Fibroblast of the aortic adventitia (primary cell): ENCODE measurements around the gene RPP25L. TPM values are rescaled to one million over a fixed set of nuclear protein-coding genes. Genes with fewer than 3 reads are reported as not detected.
A peak's percentile ranks its signal among the peaks of the same experiment; 100 is the strongest.

Source experiments
- DNase-seq: peaks from one replicate; pipeline ENCODE4 v3.0.0-alpha.2; 2010; ENCODE audit warnings: low read depth
- H3K4me3 ChIP-seq: 2 replicates; pipeline ENCODE4 v1.5.1; 2011; ENCODE audit warnings: low read depth, mild to moderate bottlenecking, control low read depth, low read length, moderate library complexity
- total RNA-seq: library from RNA; depleted of rRNA; stranded (reverse); fragments of >200 nt; gene quantifications from 2 replicates; pipeline ENCODE4 v1.2.3, GENCODE V29; 2012; ENCODE audit warnings: low replicate concordance
- TF ChIP-seq, protein P1 (sequence below): IDR thresholded peaks from 2 replicates; pipeline ENCODE4 v1.5.1; 2011; ENCODE audit warnings: mild to moderate bottlenecking, low read length, control low read depth, inconsistent platforms; ENCODE audit not compliant: insufficient read depth

The RPP25L gene
- 9.2 and 9.6 TPM in 2 replicates for total RNA-seq

DNA sequence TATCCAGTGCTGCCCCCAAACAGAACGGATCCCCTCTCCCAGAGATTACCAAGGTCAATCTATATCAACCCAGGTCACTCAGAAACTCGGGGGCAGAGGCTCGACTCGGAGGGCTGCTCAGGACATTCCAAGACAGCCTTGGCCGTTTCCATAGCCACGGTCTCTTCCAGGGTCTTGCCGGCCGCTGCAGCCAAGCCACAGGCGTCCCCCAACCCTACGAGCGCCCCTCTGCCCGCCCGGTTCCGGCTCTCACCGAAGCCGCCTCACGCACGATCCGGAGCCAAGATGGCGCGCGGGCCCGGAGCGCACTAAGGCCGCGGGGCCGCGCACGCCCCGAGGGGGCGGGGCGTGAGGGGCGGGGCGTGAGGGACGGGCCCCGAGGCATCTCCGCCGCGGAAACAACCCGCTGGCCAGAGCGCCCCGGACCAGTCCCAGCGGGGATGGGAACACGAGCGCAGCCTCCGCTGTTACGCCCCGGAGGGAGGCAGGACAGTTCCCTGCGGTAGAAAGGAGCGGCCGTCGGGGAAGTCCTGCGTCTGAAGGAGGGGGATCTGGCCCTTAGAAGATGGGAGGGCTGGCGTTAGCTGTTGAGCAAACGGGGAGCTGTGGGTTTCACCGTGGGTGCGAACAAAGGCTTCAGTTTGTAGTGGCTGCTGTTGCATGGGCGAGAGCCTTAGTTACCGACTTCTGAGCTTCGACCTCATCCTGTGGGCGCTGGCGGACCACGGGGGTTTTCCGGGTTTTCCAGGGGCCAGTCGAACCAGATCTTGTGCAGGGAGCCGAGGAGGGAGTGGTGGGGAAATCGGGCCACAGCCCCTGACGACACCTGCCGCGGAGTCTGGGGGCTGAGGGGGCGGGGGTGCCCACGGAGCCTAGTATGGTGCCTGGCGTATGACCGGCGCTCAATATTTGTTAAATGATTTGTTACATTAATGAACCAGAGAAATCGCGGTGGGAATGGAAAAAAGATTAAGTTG is at the start of gene RPP25L:
Gene RPP25L (minus strand): TSS at position 287 of the 977 bp plus-strand sequence. CDS start 801 bp downstream, outside the sequence.
- TF ChIP-seq, protein P1, sequence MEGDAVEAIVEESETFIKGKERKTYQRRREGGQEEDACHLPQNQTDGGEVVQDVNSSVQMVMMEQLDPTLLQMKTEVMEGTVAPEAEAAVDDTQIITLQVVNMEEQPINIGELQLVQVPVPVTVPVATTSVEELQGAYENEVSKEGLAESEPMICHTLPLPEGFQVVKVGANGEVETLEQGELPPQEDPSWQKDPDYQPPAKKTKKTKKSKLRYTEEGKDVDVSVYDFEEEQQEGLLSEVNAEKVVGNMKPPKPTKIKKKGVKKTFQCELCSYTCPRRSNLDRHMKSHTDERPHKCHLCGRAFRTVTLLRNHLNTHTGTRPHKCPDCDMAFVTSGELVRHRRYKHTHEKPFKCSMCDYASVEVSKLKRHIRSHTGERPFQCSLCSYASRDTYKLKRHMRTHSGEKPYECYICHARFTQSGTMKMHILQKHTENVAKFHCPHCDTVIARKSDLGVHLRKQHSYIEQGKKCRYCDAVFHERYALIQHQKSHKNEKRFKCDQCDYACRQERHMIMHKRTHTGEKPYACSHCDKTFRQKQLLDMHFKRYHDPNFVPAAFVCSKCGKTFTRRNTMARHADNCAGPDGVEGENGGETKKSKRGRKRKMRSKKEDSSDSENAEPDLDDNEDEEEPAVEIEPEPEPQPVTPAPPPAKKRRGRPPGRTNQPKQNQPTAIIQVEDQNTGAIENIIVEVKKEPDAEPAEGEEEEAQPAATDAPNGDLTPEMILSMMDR: no peak
- DNase-seq: peak; percentile 72
- H3K4me3 ChIP-seq: peak within 1 kb of the TSS; percentile 87

- DNase-seq: no peak
- TF ChIP-seq, protein P1: no peak
- no peak overlapping the region for H3K4me3 ChIP-seq
Observed at GRCh38 chr9:34659592-34660253, 47.8 kb upstream of the RPP25L start.

- TF ChIP-seq, protein P1: no peak
- DNase-seq: no peak
- H3K4me3 ChIP-seq: no peak overlapping the region
Observed at GRCh38 chr9:34658461-34658860, 46.6 kb upstream of the RPP25L start.

GRCh38 chr9:34656992-34657391 is 45.1 kb upstream of the RPP25L start:
- TF ChIP-seq, protein P1: no peak
- DNase-seq: no peak
- H3K4me3 ChIP-seq: no peak overlapping the region

DNA sequence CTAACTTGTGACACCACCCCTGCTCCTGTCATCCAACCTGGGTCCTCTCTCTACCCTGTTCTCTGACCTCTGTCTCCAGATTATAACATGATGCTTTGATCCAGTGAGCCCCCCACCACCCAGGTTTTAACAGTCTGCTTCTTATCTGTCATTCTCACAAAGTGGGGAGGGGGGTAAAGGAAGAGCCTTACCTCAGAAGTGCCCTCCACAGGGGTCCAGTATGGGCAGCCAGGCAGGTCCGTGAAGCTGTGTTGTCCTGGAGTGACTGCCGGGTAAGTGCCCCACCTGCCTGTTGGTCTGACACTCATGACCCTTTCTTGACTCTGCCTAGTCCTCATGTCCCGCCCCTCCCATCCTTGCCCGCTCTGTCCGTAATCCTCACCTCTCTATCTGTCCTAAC is 43.5 kb upstream of the RPP25L start:
- no peak for DNase-seq
- TF ChIP-seq, protein P1: no peak
- H3K4me3 ChIP-seq: no peak overlapping the region

DNA sequence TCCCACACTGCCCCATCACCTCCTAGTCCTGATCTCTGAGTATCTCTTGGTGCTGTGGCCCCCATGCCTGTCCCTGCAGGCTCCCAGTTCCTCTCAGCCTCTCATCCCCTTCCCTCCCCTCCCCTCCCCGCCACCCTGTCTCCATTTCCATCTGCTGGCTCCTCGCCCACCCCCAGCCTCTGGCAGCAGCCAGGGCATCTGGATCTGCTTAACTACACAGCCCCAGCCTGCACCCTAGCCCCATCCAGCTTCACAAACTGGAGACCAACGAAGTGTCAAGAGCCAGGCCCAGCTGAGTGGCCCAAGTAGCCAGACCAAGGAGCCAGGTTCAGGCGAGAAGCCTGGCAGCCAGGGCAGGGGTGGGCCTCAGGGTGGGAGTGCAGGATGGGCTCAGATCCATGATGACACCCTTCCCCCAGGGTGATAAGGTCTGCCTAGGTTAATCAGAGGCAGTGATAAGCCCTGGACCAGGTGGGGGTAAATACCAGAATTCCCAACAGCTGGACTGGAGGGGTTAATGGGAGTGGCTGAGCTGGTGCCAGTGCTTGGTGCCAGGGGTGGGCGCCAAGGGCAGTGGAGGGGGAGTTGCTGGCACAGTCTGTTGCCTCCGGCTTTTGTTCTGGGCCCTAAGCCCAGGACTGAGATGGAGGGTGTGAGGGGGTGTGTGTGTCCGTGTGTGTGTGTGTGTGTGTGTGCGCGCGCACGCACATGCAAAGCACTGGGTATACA is 42.6 kb upstream of the RPP25L start:
- peak; percentile 93 for DNase-seq
- TF ChIP-seq, protein P1: no peak
- H3K4me3 ChIP-seq: peak overlapping the region; percentile 3
